Smooth muscle cell of the brain vasculature (primary cell): ENCODE measurements around the gene SMIM5.

Experiments
- DNase-seq: peaks from one replicate; pipeline ENCODE4 v3.0.0-alpha.2; 2012; ENCODE audit warnings: low read depth, low spot score

SMIM5 gene

GRCh38 chr17:75666959-75667790, 33.9 kb downstream of the SMIM5 start, which contains the start of the genes RECQL5 and SAP30BP:
Gene RECQL5 (minus strand): TSS chr17:75667154. CDS start chr17:75666557, 597 bp downstream.
Gene SAP30BP (plus strand): TSS chr17:75667338. CDS start chr17:75667373, 35 bp downstream.
- DNase-seq: peak; percentile 97

GRCh38 chr17:75667825-75668224, 34.6 kb downstream of the SMIM5 start:
- no peak for DNase-seq

- DNase-seq: no peak
These were observed 35.3 kb downstream of the SMIM5 start for GRCh38 chr17:75668489-75668888.

- DNase-seq: no peak
These were observed 37.6 kb downstream of the SMIM5 start for GRCh38 chr17:75670868-75671267.

- DNase-seq: no peak
These were observed 38.8 kb downstream of the SMIM5 start for GRCh38 chr17:75672011-75672410.

- no peak for DNase-seq
These were observed 40.3 kb downstream of the SMIM5 start for GRCh38 chr17:75673487-75673886.

- DNase-seq: no peak
These were observed 43.2 kb downstream of the SMIM5 start for GRCh38 chr17:75676461-75676860.

- no peak for DNase-seq
These were observed 46.5 kb downstream of the SMIM5 start for GRCh38 chr17:75679706-75680211.

- no peak for DNase-seq
These were observed 47.2 kb downstream of the SMIM5 start for GRCh38 chr17:75680431-75680830.

- DNase-seq: no peak
These were observed 48.1 kb downstream of the SMIM5 start for GRCh38 chr17:75681289-75681688.

GRCh38 chr17:75683583-75683982, 50.3 kb downstream of the SMIM5 start:
- no peak for DNase-seq

- no peak for DNase-seq
These were observed 51.0 kb downstream of the SMIM5 start for GRCh38 chr17:75684249-75684648.

GRCh38 chr17:75684924-75685323, 51.7 kb downstream of the SMIM5 start:
- DNase-seq: no peak

GRCh38 chr17:75685499-75685898, 52.3 kb downstream of the SMIM5 start:
- no peak for DNase-seq

- no peak for DNase-seq
These were observed 55.1 kb downstream of the SMIM5 start for GRCh38 chr17:75688209-75688825.

- DNase-seq: no peak
These were observed 56.2 kb downstream of the SMIM5 start for GRCh38 chr17:75689441-75689873.
